Choroid plexus epithelial cell (primary cell): Measurements from ENCODE around the gene FLG2.

ENCODE experiments used
- DNase-seq: peaks from one replicate; pipeline ENCODE4 v3.0.0-alpha.2; 2010; ENCODE audit warnings: low read depth
- H3K4me3 ChIP-seq: 2 replicates; pipeline ENCODE4 v1.5.1; 2011; ENCODE audit warnings: low read depth, mild to moderate bottlenecking, control low read depth, low read length, moderate library complexity
- CTCF ChIP-seq: conservative IDR thresholded peaks from 2 replicates; pipeline ENCODE4 v1.5.1; 2011; ENCODE audit warnings: low read depth, mild to moderate bottlenecking, control low read depth, inconsistent platforms, low read length, moderate library complexity

Gene FLG2

GRCh38 chr1:152386940-152387339 lies 27.1 kb upstream of the FLG2 start:
- TF ChIP-seq CTCF = no peak
- no peak for DNase-seq
- no peak overlapping the region for H3K4me3 ChIP-seq

GRCh38 chr1:152380932-152381331 lies 21.1 kb upstream of the FLG2 start:
- no peak for TF ChIP-seq CTCF
- DNase-seq = no peak
- no peak overlapping the region for H3K4me3 ChIP-seq

DNA sequence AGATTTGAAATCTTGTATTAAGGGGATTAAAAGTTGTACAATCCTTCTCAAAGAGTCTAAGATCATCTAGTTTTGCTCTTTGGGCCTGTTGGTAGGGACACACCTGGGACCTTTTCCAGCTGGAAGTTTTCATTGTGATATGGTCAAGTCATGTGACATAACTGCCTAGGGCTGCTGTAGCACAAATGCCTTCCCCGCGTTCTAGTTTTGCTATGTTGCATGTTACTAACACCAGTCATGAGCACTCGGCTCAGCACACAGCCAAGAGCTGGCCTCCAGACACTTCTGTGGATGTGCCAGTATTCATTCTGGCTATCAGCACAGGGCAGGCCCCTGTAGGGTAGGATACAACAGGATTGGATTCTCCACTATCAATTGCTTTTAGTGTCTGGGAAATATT lies 14.6 kb upstream of the FLG2 start:
- no peak overlapping the region for H3K4me3 ChIP-seq
- DNase-seq = no peak
- no peak for TF ChIP-seq CTCF

- no peak for TF ChIP-seq CTCF
- no peak overlapping the region for H3K4me3 ChIP-seq
Measured at GRCh38 chr1:152372672-152373071, 12.9 kb upstream of the FLG2 start.

DNA sequence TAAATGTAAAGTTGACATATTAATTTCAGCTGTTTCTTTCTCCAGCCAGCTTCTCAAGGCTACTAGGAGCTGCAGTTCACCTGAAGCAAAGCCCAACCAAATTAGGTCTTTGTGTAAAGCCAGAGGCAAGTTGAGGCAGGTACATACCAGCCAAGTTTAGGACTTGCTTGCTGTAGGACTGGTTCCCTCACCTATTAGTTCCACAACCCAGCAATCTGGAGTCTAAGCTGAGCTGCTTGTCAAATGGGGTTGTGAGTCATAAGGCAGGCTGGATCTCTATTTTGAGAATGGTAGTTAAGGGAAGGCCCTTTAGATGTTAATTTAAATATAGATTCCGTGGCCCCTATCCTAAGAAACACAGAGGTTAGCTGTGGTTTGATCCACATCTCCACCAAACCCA lies 7.6 kb upstream of the FLG2 start:
- H3K4me3 ChIP-seq = no peak overlapping the region
- no peak for DNase-seq
- no peak for TF ChIP-seq CTCF

More at GRCh38 chr1:152372672-152373071, 12.9 kb upstream of the FLG2 start:
- DNase-seq = no peak

DNA sequence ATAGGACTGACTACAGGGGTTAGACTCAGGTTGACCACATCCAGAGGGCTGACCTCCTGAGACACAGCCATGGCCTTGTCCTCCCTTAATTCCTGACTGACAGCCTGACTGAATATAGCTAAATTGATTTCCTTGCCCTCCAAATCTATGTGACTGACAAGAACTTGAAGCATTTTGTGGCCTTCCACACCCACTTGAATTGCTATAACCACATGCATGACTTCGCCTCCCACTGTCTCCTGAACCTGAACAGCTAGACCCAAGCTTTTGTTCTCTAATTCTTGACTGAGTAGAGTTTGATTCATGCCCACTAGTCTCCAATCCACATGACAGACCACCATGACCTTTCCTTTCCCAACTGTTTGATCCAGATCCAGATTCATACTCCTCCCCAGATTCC lies 3.1 kb downstream of the FLG2 start:
- H3K4me3 ChIP-seq = no peak overlapping the region
- no peak for TF ChIP-seq CTCF
- no peak for DNase-seq

DNA sequence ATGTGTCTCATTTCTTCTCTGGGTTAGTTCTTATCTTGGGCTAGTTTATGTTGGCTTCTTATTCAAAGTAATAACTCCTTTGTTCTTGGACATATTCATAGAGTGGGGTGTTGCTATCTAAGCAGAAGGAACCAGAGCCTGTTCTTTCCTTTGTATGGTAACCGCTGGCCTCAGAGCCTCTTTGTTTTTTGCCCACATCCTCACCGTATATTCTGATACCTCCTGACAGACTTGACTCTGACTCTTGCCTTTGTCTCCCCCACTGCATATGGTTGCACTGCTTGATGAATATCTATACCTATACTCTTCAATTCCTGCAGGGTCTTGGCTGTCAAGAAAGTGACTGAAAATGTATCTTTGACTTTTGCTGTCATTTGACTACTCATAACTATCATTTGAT lies 10.2 kb downstream of the FLG2 start:
- H3K4me3 ChIP-seq = no peak overlapping the region
- TF ChIP-seq CTCF = no peak
- no peak for DNase-seq
